Measurements from ENCODE around the gene CHRNA5. TPM values are rescaled to one million over a fixed set of nuclear protein-coding genes. Genes with fewer than 3 reads are reported as not detected.

The CHRNA5 gene
- total RNA-seq, 2 donors from 2014 or later, result 0.27 to 1.6 TPM

- peaks cover 9 to 19% of the 10 kb centered on the region in 2 donors for H3K4me1 ChIP-seq (ENCODE audit: control insufficient read depth in 1 of 2, low read depth in 2 of 2)
- ATAC-seq (ENCODE audit: insufficient number of reproducible peaks, low FRiP score, low read depth), result no peak
- TF ChIP-seq CTCF (IDR thresholded peaks at IDR 0.05), result no peak
- H3K9me3 ChIP-seq, result no peaks in the 10 kb centered on the region
- DNase-seq (ENCODE audit: low spot score), result no peak
- no peak overlapping the region for H3K4me3 ChIP-seq
- no peak overlapping the region for H3K27ac ChIP-seq
- peaks cover 7% of the 10 kb centered on the region for H3K27me3 ChIP-seq (replicated peaks; ENCODE audit: insufficient read depth)
- no peaks in the 10 kb centered on the region for H3K36me3 ChIP-seq
These were observed 51.2 kb downstream of the CHRNA5 start for GRCh38 chr15:78616506-78616905.

- Histone ChIP-seq H3K4me1 (ENCODE audit: control insufficient read depth in 1 of 2, low read depth in 2 of 2) (peaks cover 9 to 19% of the 10 kb centered on the region in 2 donors), H3K27ac (no peak overlapping the region), H3K4me3 (no peak overlapping the region), H3K9me3 (no peaks in the 10 kb centered on the region), H3K36me3 (no peaks in the 10 kb centered on the region), H3K27me3 (replicated peaks; ENCODE audit: insufficient read depth) (peaks cover 13% of the 10 kb centered on the region)
- TF ChIP-seq CTCF (IDR thresholded peaks at IDR 0.05), result no peak
- ATAC-seq (ENCODE audit: insufficient number of reproducible peaks, low FRiP score, low read depth), result no peak
- no peak for DNase-seq (ENCODE audit: low spot score)
These were observed 51.8 kb downstream of the CHRNA5 start for GRCh38 chr15:78617076-78617475.

GRCh38 chr15:78617516-78617915 lies 52.2 kb downstream of the CHRNA5 start:
- Histone ChIP-seq H3K4me3 (no peak overlapping the region), H3K9me3 (no peaks in the 10 kb centered on the region), H3K4me1 (ENCODE audit: control insufficient read depth in 1 of 2, low read depth in 2 of 2) (peaks cover 9 to 19% of the 10 kb centered on the region in 2 donors), H3K27ac (no peak overlapping the region), H3K27me3 (replicated peaks; ENCODE audit: insufficient read depth) (peaks cover 14% of the 10 kb centered on the region), H3K36me3 (no peaks in the 10 kb centered on the region)
- DNase-seq (ENCODE audit: low spot score) (no peak), ATAC-seq (ENCODE audit: insufficient number of reproducible peaks, low FRiP score, low read depth) (no peak)
- TF ChIP-seq CTCF (IDR thresholded peaks at IDR 0.05), result no peak

GRCh38 chr15:78618064-78618463 lies 52.7 kb downstream of the CHRNA5 start:
- Histone ChIP-seq H3K27me3 (replicated peaks; ENCODE audit: insufficient read depth) (peaks cover 14% of the 10 kb centered on the region), H3K4me3 (no peak overlapping the region), H3K9me3 (no peaks in the 10 kb centered on the region), H3K4me1 (ENCODE audit: control insufficient read depth in 1 of 2, low read depth in 2 of 2) (peaks cover 9 to 19% of the 10 kb centered on the region in 2 donors), H3K27ac (no peak overlapping the region), H3K36me3 (no peaks in the 10 kb centered on the region)
- TF ChIP-seq CTCF (IDR thresholded peaks at IDR 0.05), result no peak
- ATAC-seq (ENCODE audit: insufficient number of reproducible peaks, low FRiP score, low read depth) (no peak), DNase-seq (ENCODE audit: low spot score) (no peak)

GRCh38 chr15:78618490-78618934 lies 53.2 kb downstream of the CHRNA5 start:
- Histone ChIP-seq H3K4me3 (no peak overlapping the region), H3K36me3 (no peaks in the 10 kb centered on the region), H3K9me3 (no peaks in the 10 kb centered on the region), H3K27ac (no peak overlapping the region), H3K27me3 (replicated peaks; ENCODE audit: insufficient read depth) (peaks cover 14% of the 10 kb centered on the region), H3K4me1 (ENCODE audit: control insufficient read depth in 1 of 2, low read depth in 2 of 2) (peaks cover 9 to 19% of the 10 kb centered on the region in 2 donors)
- ATAC-seq (ENCODE audit: insufficient number of reproducible peaks, low FRiP score, low read depth) (no peak), DNase-seq (ENCODE audit: low spot score) (peak; percentile 74)
- TF ChIP-seq CTCF (IDR thresholded peaks at IDR 0.05), result peak; percentile 81
